Immature natural killer cell (primary cell): ENCODE data around the gene ZFP69. TPM values are rescaled to one million over a fixed set of nuclear protein-coding genes. Genes with fewer than 3 reads are reported as not detected.
A peak's percentile ranks its signal among the peaks of the same experiment; 100 is the strongest.

ENCODE experiments used
- DNase-seq, 3 donors: peaks; one replicate each; pipeline ENCODE4 v3.0.0; 2022; ENCODE audit warnings: mixed read lengths in 1 of 3
- H3K27ac Mint-ChIP-seq, 6 donors: one replicate each; pipeline ENCODE4 v1.8.0; 2020; ENCODE audit warnings: mixed read lengths in 6 of 6, mild to moderate bottlenecking in 5 of 6, inconsistent platforms in 4 of 6, moderate library complexity in 3 of 6
- H3K27me3 Mint-ChIP-seq, 3 donors: one replicate each; pipeline ENCODE4 v1.8.0; 2020 to 2021; ENCODE audit warnings: low read depth in 3 of 3, mild to moderate bottlenecking in 3 of 3, mixed read lengths in 3 of 3, moderate library complexity in 3 of 3, inconsistent platforms in 1 of 3
- H3K36me3 Mint-ChIP-seq, 3 donors: one replicate each; pipeline ENCODE4 v1.8.0; 2020; ENCODE audit warnings: mixed read lengths in 3 of 3, inconsistent platforms in 2 of 3, mild to moderate bottlenecking in 2 of 3
- H3K4me1 Mint-ChIP-seq, 2 donors: one replicate each; pipeline ENCODE4 v1.8.0; 2020; ENCODE audit warnings: inconsistent platforms in 2 of 2, mild to moderate bottlenecking in 2 of 2, mixed read lengths in 2 of 2, moderate library complexity in 1 of 2
- H3K4me3 Mint-ChIP-seq, 5 donors: one replicate each; pipeline ENCODE4 v1.8.0; 2020; ENCODE audit warnings: mild to moderate bottlenecking in 5 of 5, mixed read lengths in 5 of 5, inconsistent platforms in 3 of 5, moderate library complexity in 3 of 5
- H3K9me3 Mint-ChIP-seq, 6 donors: one replicate each; pipeline ENCODE4 v1.8.0; 2020; ENCODE audit warnings: mild to moderate bottlenecking in 6 of 6, mixed read lengths in 6 of 6, inconsistent platforms in 4 of 6, moderate library complexity in 3 of 6
- polyA plus RNA-seq, 3 donors: library from polyadenylated mRNA; unstranded; fragments of 300-500 nt; fragmentation: Illumina TruSeq; gene quantifications; one replicate each; pipeline ENCODE4 v1.2.3, GENCODE V29; 2021

ZFP69 gene
- polyA plus RNA-seq, 3 donors from 2014 or later: 6.3 to 7.4 (median 6.4) TPM

DNA sequence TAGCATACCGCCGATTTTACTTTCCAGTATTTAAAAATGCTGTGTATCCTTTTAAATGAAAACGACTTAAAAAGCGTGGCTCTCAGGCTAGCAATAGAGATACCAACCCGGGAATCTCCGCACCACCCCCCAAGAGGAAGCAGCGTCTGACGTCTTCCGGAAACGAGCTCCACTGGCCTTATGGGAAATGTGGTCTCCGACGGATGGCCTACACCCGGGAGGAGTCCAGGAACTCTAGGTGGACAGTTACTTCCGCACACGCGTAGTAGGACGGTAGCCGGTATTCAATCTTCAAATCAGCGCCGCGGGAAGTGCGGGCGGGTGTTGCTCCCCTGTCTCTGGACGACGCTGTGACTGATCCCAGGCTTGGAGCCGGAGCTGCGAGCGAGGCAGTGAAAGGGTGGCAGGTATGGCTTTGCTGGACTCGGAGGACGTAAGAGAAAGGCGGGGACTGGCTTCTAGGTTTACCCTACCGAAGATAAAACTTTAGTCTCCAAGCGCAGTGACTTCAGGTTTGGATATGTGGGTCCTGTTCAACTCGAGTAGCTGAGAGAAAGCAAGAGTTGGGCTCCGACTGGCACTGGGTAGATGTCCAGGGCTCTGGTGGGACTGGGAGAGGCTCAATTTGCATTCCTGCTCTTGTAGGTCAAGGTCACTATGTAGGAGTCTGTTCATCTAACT lies 54.4 kb downstream of the ZFP69 start, which contains the start of gene ZNF684:
Gene ZNF684 (plus strand): TSS at position 257 of the 681 bp plus-strand sequence. CDS start 1,530 bp downstream, outside the sequence.
- Mint-ChIP-seq H3K4me1 (peaks cover 24 to 28% of the 10 kb centered on the region in 2 donors), H3K36me3 (peaks cover 0 to 16% (median 9%) of the 10 kb centered on the region in 3 donors), H3K27me3 (peaks cover 3 to 10% (median 5%) of the 10 kb centered on the region in 3 donors), H3K4me3 (peak within 1 kb of the TSS; percentile 94 to 99 (median 99)), H3K9me3 (peaks cover 0 to 7% (median under 1%) of the 10 kb centered on the region in 6 donors), H3K27ac (peak within 1 kb of the TSS; percentile 88 to 97 (median 96))
- peak; percentile 82 to 84 (median 82) for DNase-seq

- DNase-seq: no peak
- H3K27me3 Mint-ChIP-seq: peaks cover 3 to 8% (median 5%) of the 10 kb centered on the region in 3 donors
- H3K4me1 Mint-ChIP-seq: peaks cover 24 to 28% of the 10 kb centered on the region in 2 donors
- H3K36me3 Mint-ChIP-seq: peaks cover 0 to 16% (median 9%) of the 10 kb centered on the region in 3 donors
- H3K9me3 Mint-ChIP-seq: peaks cover 0 to 7% (median under 1%) of the 10 kb centered on the region in 6 donors
- H3K27ac Mint-ChIP-seq: peak overlapping the region; percentile 88 to 97 (median 96)
- H3K4me3 Mint-ChIP-seq: peak overlapping the region; percentile 94 to 99 (median 99)
Measured at GRCh38 chr1:40532062-40532389, 54.9 kb downstream of the ZFP69 start.

- Mint-ChIP-seq H3K27me3 (peaks cover 0 to 5% (median 2%) of the 10 kb centered on the region in 3 donors), H3K27ac (peak overlapping the region in 4 of 6 donors; percentile 23 to 88 (median 44)), H3K4me3 (peak overlapping the region; percentile 36 to 99 (median 57)), H3K9me3 (peaks cover 0 to 7% (median 0%) of the 10 kb centered on the region in 6 donors), H3K4me1 (peaks cover 24 to 28% of the 10 kb centered on the region in 2 donors), H3K36me3 (peaks cover 0 to 16% (median 9%) of the 10 kb centered on the region in 3 donors)
- DNase-seq: peak in 2 of 3 donors; percentile 11 to 18
Measured at GRCh38 chr1:40532844-40533424, 55.8 kb downstream of the ZFP69 start.

DNA sequence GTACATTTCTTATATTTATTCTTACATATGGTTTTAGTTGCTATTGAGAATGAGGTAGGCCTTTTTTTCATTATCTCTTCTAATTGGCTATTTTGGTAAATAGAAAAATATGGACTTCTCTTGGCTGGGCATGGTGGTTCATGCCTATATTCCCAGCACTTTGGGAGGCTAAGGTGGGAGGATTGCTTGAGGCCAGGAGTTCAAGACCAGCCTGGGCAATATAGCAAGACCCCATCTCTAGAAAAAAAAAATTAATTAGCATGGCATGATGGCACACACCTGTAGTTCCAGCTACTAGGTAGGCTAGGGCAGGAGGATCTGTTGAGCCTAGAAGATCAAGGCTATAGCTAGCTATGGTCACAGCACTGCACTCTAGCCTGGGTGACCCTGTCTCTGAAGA lies 57.5 kb downstream of the ZFP69 start:
- Mint-ChIP-seq H3K9me3 (peaks cover 0 to 7% (median 0%) of the 10 kb centered on the region in 6 donors), H3K4me3 (no peak overlapping the region), H3K4me1 (peaks cover 24 to 28% of the 10 kb centered on the region in 2 donors), H3K36me3 (peaks cover 0 to 19% (median 17%) of the 10 kb centered on the region in 3 donors), H3K27me3 (peaks cover 0 to 4% (median 2%) of the 10 kb centered on the region in 3 donors), H3K27ac (no peak overlapping the region)
- no peak for DNase-seq

DNA sequence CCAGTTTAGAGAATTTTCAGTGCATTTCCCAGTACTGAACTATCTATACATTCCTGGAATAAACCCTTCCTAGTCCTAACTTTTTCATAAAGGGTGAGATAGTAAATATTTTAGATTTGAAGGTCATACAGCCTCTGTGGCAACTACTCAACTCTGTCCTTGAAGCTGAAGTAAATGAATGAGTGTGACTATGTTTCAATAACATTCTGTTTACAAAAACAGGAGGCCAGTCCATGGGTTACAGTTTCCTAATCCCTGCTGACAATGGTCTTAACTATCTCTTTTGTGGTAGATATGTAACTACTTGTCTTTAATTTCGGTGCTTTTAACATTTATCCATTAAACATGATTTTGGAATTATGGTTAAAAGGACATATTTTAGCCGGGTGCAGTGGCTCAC lies 58.6 kb downstream of the ZFP69 start:
- H3K4me3 Mint-ChIP-seq: no peak overlapping the region
- H3K4me1 Mint-ChIP-seq: peaks cover 24 to 26% of the 10 kb centered on the region in 2 donors
- peaks cover 0 to 27% (median 23%) of the 10 kb centered on the region in 3 donors for H3K36me3 Mint-ChIP-seq
- H3K27me3 Mint-ChIP-seq: peaks cover 0 to 4% (median 2%) of the 10 kb centered on the region in 3 donors
- no peak for DNase-seq
- no peak overlapping the region for H3K27ac Mint-ChIP-seq
- peaks cover 0 to 6% (median 0%) of the 10 kb centered on the region in 6 donors for H3K9me3 Mint-ChIP-seq

DNA sequence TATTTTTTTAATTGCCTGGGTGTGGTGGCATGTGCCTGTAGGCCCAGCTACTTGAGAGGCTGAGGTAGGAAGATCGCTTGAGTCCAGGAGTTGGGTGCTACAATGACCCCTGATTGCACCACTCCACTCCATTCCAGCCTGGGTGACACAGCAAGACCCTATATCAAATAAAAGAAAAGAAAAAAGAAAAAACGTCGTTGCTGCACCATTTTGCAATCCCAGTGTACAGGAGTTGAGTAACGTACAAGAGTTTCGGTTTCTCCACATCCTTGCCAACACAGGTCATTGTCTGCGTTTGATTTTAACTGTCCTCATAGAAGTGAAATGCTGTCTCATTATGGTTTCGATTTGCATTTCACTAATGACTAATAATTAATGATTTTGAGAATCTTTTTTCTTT lies 62.2 kb downstream of the ZFP69 start:
- no peak for DNase-seq
- no peaks in the 10 kb centered on the region for H3K4me1 Mint-ChIP-seq
- H3K27ac Mint-ChIP-seq: no peak overlapping the region
- peaks cover 20 to 44% (median 43%) of the 10 kb centered on the region in 3 donors for H3K36me3 Mint-ChIP-seq
- H3K4me3 Mint-ChIP-seq: no peak overlapping the region
- no peaks in the 10 kb centered on the region for H3K9me3 Mint-ChIP-seq
- no peaks in the 10 kb centered on the region for H3K27me3 Mint-ChIP-seq

Other genes with a start within 250 kb of the ZFP69 start
- not detected for gene TMCO2, start 229.4 kb upstream of the ZFP69 start, polyA plus RNA-seq
- 10 to 100 TPM; 34.3 to 47.6 (median 41.0) TPM for gene ZMPSTE24, start 219.1 kb upstream of the ZFP69 start, polyA plus RNA-seq
- 1 to 10 TPM in 2 of 3 donors, not detected in 1; 1.8 to 2.2 TPM for gene COL9A2, start 160.0 kb upstream of the ZFP69 start, polyA plus RNA-seq
- gene SMAP2, start 103.6 kb upstream of the ZFP69 start, polyA plus RNA-seq: 100 to 1,000 TPM; 166 to 280 (median 170) TPM
- 1 to 10 TPM in 1 of 3 donors, under 1 TPM in 1, not detected in 1; 0.92 to 1.3 TPM for gene ZFP69B, start 26.8 kb upstream of the ZFP69 start, polyA plus RNA-seq
- 10 to 100 TPM in 1 of 3 donors, 1 to 10 TPM in 2; 3.9 to 11.0 (median 5.0) TPM for gene EXO5, start 31.5 kb downstream of the ZFP69 start, polyA plus RNA-seq
- 1 to 10 TPM; 4.3 to 7.2 (median 5.4) TPM for gene ZNF684, start 54.3 kb downstream of the ZFP69 start, polyA plus RNA-seq
- 1 to 10 TPM in 2 of 3 donors, under 1 TPM in 1; 0.31 to 1.7 (median 1.3) TPM for gene RIMS3, start 188.4 kb downstream of the ZFP69 start, polyA plus RNA-seq
- 10 to 100 TPM; 33.8 to 66.0 (median 53.4) TPM for gene NFYC, start 214.4 kb downstream of the ZFP69 start, polyA plus RNA-seq